ENCODE data around the gene CCL18.
"Not testable (repeated sequence)": the region's sequence is repeated elsewhere in the genome, so short reads cannot be mapped to it uniquely, and the experiment has no call there.

The CCL18 gene

DNA sequence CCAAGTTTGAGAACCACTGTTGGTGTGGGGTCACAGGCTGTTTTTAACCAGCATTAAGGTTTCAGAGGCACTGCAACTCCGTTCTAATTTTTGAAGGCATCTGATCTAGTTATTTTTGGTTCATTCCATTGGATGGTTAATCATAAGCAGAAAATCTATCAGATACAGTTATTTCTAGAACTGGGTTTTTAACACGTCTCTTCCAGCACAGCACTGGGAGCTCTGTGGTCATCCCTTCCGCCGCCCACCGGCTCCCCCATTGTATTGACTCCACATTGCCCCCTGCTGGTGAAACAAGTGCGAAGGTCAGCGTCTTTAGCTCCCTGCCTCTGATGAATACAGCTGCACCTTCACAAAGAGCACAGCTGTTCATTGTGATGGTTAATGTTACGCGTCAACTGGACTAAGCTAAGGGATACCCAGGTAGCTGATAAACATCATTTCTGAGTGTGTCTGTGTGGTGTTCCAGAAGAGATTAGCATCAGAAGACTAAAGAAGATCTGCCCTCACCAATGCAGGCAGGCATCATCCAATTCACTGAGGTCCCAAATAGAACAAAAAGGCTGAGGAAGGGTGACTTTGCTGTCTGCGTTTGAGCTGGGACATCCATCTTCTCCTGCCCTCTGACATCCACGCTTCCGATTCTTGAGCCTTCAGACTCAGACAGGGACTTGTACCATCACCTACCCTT lies 8.5 kb downstream of the CCL18 start:
- DNase-seq: no peak

- no peak for DNase-seq
These were observed 10.3 kb downstream of the CCL18 start for GRCh38 chr17:36074365-36074764.

GRCh38 chr17:36081681-36082471 lies 17.8 kb downstream of the CCL18 start:
- not testable (repeated sequence) for DNase-seq

GRCh38 chr17:36082482-36083120 lies 18.5 kb downstream of the CCL18 start:
- peak; percentile 32 for DNase-seq

DNA sequence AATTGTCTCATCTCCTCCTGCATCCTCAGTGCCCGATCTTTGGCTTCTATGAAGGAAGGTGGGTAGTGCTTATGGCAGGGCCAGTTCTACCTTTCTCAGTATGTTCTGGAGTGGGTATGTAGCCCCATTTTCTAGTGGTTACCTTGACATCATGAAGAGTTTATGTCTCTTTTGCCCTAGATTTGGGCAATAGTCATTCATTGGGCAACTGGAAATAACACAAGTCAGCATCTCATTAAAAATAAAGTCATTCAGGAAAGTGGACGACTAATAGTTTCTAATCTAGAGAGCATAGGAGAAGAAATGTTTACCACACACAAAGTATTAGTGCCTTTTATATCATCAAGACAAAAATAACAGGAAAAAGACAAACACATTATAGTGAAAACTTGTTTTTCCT lies 19.6 kb downstream of the CCL18 start:
- DNase-seq: not testable (repeated sequence)

DNA sequence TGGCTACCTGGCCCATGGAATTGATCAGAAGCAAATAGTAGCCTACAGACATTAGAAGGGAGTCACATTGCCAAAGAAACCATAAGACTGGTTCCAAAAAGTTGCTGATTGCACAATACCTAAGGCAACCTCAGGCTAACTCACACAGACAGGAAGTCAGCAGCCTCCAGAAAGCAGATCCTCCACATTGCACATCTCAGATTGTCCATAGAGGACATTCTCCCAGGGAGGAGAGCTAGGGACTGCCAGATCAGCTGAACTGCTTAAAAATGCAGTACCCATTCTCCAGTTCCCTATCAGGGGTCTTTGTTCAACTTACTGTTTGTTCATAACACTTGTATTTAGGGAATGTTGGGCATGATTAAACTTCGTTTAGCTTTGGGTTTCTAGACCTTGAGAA lies 21.7 kb downstream of the CCL18 start:
- no peak for DNase-seq

GRCh38 chr17:36086791-36087190 lies 22.7 kb downstream of the CCL18 start:
- DNase-seq: no peak

- not testable (repeated sequence) for DNase-seq
These were observed 23.4 kb downstream of the CCL18 start for GRCh38 chr17:36087471-36087870.

DNA sequence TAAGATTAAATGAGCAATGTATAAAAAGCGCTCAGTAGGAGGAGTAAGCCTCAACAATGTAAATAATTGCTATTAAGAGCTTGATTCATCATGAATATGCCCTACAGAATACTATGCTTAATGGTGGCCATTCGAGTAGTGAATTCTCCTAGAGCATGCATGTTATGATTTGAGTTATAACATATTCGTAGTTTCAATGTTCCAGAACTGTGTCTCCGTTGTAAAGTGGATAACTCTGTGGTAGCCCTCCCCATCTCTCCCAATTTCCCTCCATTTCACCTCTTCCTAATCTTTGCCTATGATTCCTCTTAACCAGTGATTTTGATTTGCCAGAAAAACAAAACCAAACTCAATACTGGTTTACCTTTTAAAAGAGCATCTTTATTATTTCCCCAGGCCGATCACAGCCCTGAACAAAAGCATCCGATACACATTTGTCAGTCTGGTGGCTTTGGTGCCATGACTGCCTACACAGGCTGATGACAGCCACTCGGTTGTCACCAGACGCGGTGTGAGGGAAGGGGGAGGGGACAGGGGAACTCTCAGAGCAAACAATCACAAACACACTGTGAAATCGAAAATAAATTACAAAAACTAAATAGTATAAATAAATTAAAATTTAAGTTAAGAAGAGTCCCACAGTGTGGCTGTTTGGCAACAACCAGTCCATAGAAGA lies 24.0 kb downstream of the CCL18 start:
- DNase-seq: not testable (repeated sequence)

DNA sequence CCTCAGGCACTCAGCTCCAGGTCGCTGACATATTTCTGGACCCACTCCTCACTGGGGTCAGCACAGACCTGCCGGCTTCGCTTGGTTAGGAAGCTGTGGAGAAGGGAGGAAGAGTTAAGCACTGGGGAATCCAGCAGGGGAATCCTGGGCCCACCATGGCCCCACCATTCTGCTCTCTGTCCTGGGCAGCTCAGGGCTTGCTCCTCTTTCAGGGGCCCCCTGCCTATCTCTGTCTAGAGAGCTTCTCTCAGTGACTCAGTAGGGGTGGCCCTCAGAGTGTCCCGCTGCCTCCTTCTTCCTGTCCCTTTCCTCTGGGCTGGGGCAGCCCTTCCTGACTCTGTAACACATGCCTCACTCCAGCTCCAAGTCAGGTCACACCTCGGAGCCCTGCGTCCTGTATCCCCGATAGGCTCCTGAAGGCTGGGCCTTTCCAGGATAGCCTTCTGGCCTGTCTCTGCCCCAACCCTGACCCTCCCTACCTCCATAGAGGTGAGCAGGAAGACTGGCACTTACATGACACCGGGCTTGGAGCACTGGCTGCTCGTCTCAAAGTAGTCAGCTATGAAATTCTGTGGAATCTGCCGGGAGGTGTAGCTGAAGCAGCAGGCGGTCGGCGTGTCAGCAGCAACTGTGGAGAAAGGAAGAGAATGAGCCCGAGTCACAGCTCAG lies 24.7 kb downstream of the CCL18 start:
- no peak for DNase-seq

- no peak for DNase-seq
These were observed 25.3 kb downstream of the CCL18 start for GRCh38 chr17:36089339-36089865.

DNA sequence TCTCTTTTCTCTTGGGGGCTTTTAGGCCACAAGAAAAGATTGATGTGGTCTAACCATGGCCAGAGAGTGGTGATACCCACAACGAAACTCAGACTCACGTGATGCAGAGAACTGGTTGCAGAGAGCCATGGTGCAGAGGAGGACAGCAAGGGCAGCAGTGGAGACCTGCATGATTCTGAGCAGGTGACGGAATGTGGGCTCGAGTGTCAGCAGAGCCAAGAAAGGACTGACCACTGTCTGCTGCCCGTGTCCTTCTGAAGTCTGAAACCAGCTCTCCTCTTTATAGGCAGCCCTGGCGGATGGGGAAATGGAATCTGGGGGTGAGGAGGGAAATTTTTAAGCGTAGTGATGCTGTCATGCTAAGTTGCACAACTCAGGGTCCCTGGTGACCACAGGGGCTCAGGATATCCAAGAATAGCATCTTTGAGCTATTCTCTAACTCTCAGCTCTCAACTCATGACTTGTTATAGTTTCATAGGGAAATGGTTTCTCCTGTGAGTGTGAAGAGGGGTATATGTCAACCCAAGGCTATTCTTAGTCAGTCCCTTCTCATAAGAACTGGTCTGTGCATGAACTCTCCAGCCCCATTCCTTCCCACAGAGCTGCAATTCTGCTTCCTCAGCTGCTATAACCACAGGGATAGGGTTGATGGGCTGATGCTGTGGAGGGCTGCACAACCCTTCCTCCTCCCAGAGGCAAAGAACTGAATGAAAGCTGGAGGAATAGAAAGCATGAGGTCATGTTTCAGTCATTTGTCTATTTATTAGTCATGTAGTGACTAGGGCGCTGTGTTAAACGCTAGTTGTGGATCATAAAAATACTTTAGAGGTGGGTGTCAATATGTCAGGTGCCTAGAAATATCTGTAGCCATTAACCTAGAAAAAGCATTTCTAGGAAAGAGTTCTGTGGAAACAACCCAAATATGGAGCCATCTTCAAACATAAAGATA lies 26.1 kb downstream of the CCL18 start, which contains the start of gene CCL3:
TSS of gene CCL3 (minus strand) at position 256 of the 949 bp plus-strand sequence. CDS start at position 171, 85 bp downstream.
- no peak for DNase-seq

DNA sequence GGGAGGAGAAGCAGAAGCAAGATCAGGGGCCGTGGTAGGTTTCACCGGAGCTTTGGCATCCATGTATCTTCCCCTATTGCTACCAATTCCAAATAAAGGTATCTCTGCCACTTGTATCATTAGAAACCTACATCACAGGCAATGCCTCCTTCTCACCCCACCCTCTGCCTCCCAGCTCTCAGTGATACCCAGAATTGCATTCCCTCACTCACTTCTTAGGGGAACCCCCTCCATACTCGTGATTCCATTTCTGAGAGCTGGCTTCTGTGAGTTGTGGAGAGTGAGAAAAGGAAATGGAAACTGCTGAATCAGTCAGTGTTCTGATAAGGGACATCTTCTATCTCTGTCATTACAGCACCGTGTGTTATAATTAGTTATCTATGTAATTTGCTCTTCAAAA lies 28.2 kb downstream of the CCL18 start:
- no peak for DNase-seq

DNA sequence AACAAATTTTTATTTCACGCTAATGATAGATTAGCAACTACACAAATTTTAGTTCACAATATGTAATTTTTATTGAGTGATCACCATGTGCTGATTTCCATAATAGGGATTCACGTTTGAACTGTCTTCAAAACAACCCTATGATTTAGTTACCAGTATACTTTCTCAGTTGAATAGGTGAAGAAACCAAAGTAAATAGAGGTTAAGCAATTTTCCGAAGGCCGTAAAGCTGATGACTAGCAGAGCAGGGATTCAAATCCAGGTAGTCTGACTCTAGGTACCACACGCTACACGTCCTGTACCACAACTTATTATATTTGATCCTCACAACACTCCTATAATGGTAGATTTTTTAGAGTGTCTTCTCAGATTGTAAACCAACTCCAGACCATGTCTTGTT lies 28.6 kb downstream of the CCL18 start:
- not testable (repeated sequence) for DNase-seq

- no peak for DNase-seq
These were observed 30.2 kb downstream of the CCL18 start for GRCh38 chr17:36094232-36094631.

DNA sequence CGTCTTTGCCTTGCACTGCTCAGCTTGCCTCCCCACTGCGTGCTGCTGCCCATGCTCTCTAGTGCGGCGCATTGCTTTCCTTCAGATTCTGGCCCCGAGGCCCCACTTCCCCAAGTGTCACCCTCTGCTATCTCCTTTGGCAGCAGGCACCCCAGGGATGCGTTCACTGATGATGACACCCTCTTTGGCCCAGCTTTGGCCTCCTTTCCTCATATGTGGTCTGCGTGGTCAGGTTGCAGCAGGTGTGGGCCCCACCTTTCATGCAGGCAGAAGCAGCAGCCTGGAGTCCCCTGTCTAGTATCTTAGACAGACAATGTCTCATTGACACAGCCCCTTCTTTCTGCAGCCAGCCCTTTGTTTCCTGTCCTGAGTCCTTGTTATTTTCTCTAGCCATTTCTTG lies 30.7 kb downstream of the CCL18 start:
- DNase-seq: no peak

DNA sequence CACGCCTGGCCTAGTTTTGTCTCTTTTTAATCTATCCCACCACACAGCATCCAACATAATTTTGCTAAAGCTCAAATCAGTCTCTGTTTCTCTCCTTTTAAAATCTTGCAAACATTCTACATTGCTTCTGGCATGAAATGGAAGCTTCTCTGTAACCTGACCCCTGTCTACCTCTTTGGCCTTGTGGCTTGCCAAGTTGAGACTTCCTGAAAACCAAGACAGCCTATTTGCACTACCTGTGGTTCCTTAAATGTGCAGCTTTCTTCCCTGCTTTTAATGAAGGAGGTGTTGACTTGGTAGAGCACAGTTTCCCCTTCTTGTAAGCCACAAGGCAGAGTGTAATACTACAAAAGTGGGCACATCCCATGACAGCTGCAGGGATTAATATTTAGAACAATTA lies 31.9 kb downstream of the CCL18 start:
- peak; percentile 4 for DNase-seq

DNA sequence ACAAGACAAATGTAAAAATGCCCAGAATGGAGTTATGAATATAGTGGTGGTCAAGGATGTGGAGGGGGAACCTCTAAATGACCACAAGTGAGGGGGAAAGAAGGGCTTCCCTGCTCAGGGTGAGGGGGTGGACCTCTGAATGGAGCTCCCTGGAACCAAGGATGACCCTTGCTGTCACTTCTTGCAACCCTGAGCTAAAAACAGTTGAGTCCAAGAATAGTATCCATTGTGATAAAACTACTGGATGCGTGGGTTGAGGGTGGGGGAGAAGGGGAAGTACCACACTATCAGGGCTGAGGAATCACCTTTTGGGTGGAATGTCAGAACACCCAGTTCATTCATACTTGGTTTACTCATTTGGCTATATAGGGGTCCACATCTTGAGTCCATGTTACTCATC lies 34.9 kb downstream of the CCL18 start:
- not testable (repeated sequence) for DNase-seq

- not testable (repeated sequence) for DNase-seq
These were observed 39.4 kb downstream of the CCL18 start, which contains the start of gene CCL4 for GRCh38 chr17:36103401-36103975. CCL4 (plus strand) TSS chr17:36103827; CDS start chr17:36103906, 79 bp downstream.

DNA sequence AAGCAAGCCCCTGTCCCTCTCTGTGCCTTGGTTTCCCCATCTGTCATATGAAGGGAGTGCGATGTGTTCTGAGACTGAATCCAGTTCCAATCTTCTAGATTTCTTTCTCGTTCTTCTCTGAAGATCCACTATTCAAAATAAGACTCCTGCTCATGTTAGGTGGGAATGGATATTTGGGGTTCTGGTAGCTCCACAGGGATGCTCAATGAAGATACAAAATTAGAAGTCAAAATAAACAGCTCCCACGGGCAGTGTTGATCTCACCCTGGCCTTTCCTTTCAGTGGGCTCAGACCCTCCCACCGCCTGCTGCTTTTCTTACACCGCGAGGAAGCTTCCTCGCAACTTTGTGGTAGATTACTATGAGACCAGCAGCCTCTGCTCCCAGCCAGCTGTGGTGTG lies 40.2 kb downstream of the CCL18 start:
- DNase-seq: not testable (repeated sequence)

Measured in DMS79 (cell line).